Activated naive CD4-positive, alpha-beta T cell treated with anti-CD3 and anti-CD28 coated beads, Interleukin-2, amount 50 U/mL, for 24 hours (primary cell): ENCODE data around the gene MEGF11.
"Not testable (repeated sequence)": the region's sequence is repeated elsewhere in the genome, so short reads cannot be mapped to it uniquely, and the experiment has no call there.

Experiments
- H3K27ac Mint-ChIP-seq: one replicate; pipeline ENCODE4 v1.8.0; 2021; ENCODE audit warnings: mild to moderate bottlenecking, mixed read lengths
- H3K27me3 Mint-ChIP-seq: one replicate; pipeline ENCODE4 v1.8.0; 2021; ENCODE audit warnings: mixed read lengths
- H3K36me3 Mint-ChIP-seq: one replicate; pipeline ENCODE4 v1.8.0; 2021; ENCODE audit warnings: mixed read lengths
- H3K4me1 Mint-ChIP-seq: one replicate; pipeline ENCODE4 v1.8.0; 2021; ENCODE audit warnings: mixed read lengths
- H3K4me3 Mint-ChIP-seq: one replicate; pipeline ENCODE4 v1.8.0; 2021; ENCODE audit warnings: mild to moderate bottlenecking, mixed read lengths
- H3K9me3 Mint-ChIP-seq: one replicate; pipeline ENCODE4 v1.8.0; 2021; ENCODE audit warnings: mixed read lengths

The MEGF11 gene

DNA sequence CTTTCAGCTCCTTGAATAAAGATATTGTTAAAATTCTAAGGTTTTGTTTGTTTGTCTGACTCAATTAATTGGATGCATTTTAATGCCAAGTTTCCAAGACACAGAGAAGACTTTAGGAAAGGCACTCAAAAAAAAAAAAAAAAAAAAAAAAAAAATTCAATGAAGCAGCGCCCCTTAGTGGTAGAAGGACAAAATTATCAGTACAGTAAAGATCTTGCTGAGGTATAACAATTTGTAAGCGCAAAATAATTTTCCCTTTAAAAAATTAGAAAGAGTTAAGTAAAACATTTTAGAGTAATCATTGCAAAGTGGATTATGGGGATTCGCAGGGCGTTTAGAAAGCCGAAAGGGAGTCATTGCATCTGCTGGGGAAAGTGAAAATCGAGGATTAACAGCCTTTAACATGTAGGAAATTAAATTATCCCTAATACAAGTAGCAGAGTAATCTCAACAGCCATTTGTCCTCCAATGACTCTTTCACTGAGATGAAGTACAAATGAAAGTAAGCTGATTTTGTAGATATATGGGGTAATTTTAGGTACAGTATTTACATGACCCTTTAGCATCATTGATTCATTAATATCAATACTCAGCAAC lies 34.0 kb upstream of the MEGF11 start:
- Mint-ChIP-seq H3K27ac (no peak overlapping the region), H3K4me1 (peaks cover 24% of the 10 kb centered on the region), H3K4me3 (no peak overlapping the region), H3K9me3 (no peaks in the 10 kb centered on the region), H3K36me3 (no peaks in the 10 kb centered on the region), H3K27me3 (no peaks in the 10 kb centered on the region)

DNA sequence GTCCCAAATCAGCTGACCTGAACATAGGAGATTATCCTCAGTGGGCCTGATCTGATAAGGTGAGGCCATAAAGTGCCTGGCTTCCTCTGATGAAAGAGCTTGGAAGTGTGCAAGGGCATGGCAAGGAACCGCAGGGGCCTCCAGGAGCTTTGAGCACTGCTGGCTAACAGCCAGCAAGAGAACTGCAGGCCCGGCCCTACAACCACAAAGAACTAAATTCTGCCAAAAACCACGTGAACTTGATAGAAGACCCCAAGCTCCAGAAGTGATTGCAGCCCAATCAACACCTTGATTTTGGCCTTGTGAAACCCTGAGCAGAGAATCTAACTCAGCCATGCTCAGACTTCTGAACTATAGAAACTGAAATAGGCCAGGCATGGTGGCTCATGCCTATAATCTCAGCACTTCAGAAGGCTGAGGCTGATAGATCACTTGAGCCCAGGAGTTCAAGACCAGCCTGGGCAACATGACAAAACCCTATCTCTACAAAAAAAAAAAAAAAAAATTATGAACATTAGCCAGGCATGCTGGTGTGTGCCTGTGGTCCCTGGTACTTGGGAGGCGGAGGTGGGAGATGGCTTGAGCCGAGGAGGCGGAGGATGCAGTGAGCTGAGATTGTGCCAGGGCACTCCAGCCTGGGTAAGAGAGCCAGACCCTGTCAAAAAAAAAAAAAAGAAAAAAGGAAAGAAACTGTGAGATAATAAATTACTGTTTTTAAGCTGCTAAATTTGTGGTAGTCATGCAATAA lies 32.2 kb upstream of the MEGF11 start:
- Mint-ChIP-seq H3K4me1 (peaks cover 12% of the 10 kb centered on the region), H3K27ac (no peak overlapping the region), H3K4me3 (no peak overlapping the region), H3K9me3 (no peaks in the 10 kb centered on the region), H3K36me3 (no peaks in the 10 kb centered on the region), H3K27me3 (no peaks in the 10 kb centered on the region)

DNA sequence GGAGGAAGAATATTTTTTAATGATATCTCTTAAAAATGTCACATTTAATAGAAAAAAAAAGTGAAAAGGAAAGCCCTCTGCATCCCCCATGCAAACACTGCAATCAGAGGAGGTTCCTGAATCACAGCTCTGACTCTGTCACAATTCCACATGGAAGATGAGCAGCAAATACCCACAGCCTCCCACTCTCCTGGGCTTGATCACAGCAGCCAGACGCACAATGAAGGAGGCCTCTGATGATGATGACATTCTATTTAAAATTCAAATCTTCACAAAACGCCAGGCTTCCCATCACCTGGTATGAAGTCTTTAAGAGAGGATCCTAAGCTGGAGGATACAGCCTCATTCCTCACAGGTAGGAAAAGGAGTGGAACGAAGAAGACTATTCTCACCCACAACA lies 30.7 kb upstream of the MEGF11 start:
- Mint-ChIP-seq H3K27me3 (no peaks in the 10 kb centered on the region), H3K9me3 (no peaks in the 10 kb centered on the region), H3K36me3 (no peaks in the 10 kb centered on the region), H3K4me3 (no peak overlapping the region), H3K27ac (no peak overlapping the region), H3K4me1 (peaks cover 5% of the 10 kb centered on the region)

DNA sequence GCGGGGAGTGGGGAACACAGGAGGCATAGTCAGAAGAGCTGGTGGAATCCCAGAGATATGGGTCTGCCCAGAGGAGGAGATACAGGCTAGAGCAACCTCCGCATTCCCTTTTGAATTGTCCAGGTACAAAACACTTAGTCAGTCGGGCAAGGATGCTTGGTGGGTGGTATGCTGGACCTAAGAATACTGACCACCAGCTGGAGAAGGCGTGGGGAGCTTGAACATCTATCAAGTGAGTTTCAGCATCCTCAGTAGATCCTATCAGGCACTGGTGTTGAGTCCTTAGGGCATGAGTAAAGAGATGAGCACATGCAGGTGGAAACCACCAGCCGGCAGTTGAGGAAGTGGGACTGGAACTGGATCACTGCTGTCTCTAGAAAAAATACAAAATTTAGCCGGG lies 25.1 kb upstream of the MEGF11 start:
- Mint-ChIP-seq H3K4me3 (no peak overlapping the region), H3K27ac (no peak overlapping the region), H3K4me1 (no peaks in the 10 kb centered on the region), H3K9me3 (no peaks in the 10 kb centered on the region), H3K27me3 (peaks cover 2% of the 10 kb centered on the region), H3K36me3 (no peaks in the 10 kb centered on the region)

GRCh38 chr15:66278056-66278455 lies 24.5 kb upstream of the MEGF11 start:
- no peaks in the 10 kb centered on the region for H3K36me3 Mint-ChIP-seq
- H3K27ac Mint-ChIP-seq, result no peak overlapping the region
- H3K4me1 Mint-ChIP-seq, result no peaks in the 10 kb centered on the region
- no peaks in the 10 kb centered on the region for H3K9me3 Mint-ChIP-seq
- H3K27me3 Mint-ChIP-seq, result peaks cover 2% of the 10 kb centered on the region
- H3K4me3 Mint-ChIP-seq, result no peak overlapping the region

GRCh38 chr15:66276546-66276945 lies 23.0 kb upstream of the MEGF11 start:
- Mint-ChIP-seq H3K27me3 (peaks cover 2% of the 10 kb centered on the region), H3K4me1 (peaks cover 2% of the 10 kb centered on the region), H3K36me3 (no peaks in the 10 kb centered on the region), H3K27ac (no peak overlapping the region), H3K9me3 (no peaks in the 10 kb centered on the region), H3K4me3 (no peak overlapping the region)

GRCh38 chr15:66275352-66275751 lies 21.8 kb upstream of the MEGF11 start:
- H3K4me1 Mint-ChIP-seq, result peaks cover 11% of the 10 kb centered on the region
- peaks cover 2% of the 10 kb centered on the region for H3K27me3 Mint-ChIP-seq
- no peaks in the 10 kb centered on the region for H3K9me3 Mint-ChIP-seq

GRCh38 chr15:66270932-66271331 lies 17.4 kb upstream of the MEGF11 start:
- H3K4me1 Mint-ChIP-seq, result peaks cover 11% of the 10 kb centered on the region
- no peak overlapping the region for H3K27ac Mint-ChIP-seq
- H3K9me3 Mint-ChIP-seq, result no peaks in the 10 kb centered on the region
- H3K36me3 Mint-ChIP-seq, result no peaks in the 10 kb centered on the region
- H3K4me3 Mint-ChIP-seq, result no peak overlapping the region
- no peaks in the 10 kb centered on the region for H3K27me3 Mint-ChIP-seq

More at GRCh38 chr15:66275352-66275751, 21.8 kb upstream of the MEGF11 start:
- Mint-ChIP-seq H3K27ac (no peak overlapping the region), H3K4me3 (no peak overlapping the region), H3K36me3 (no peaks in the 10 kb centered on the region)

DNA sequence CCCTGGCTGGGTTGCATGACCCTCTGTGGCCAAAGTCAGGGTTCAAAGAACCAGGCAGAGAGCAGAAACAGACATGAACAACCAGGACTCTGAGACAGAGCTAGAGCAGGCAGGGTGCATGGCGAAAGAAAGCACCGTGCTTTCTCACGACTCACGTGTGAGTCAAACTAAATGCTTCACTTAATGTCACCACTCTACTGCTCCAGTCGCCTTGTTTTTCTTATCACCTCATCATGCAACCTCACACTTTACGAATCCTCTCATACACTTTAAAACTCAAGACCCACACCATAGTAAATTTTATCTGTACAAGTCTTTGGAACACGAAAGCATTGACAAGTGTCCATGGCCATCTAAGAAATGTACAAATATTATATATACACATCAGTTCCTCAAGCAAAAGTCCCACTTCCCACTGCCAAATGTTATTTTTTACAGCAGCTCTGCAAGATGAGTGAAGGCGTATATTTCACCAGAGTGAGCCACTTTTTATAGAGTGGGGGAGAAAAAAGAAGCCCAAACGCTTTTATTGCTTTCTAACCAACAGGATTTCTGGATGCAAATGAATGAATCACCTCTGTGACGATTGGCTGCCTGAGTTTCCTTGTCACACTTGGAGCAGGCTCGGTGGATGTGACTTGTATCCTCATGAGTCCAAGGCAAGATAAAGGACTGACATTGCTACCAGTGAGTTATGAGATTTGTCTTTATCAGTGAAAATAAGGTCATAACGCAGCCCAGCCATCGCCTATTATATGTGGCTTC lies 16.0 kb upstream of the MEGF11 start:
- no peaks in the 10 kb centered on the region for H3K9me3 Mint-ChIP-seq
- H3K27ac Mint-ChIP-seq, result no peak overlapping the region
- H3K4me1 Mint-ChIP-seq, result peaks cover 11% of the 10 kb centered on the region
- no peaks in the 10 kb centered on the region for H3K36me3 Mint-ChIP-seq
- no peaks in the 10 kb centered on the region for H3K27me3 Mint-ChIP-seq
- H3K4me3 Mint-ChIP-seq, result no peak overlapping the region

- no peak overlapping the region for H3K27ac Mint-ChIP-seq
- H3K4me1 Mint-ChIP-seq, result no peaks in the 10 kb centered on the region
- no peak overlapping the region for H3K4me3 Mint-ChIP-seq
- peaks cover 10% of the 10 kb centered on the region for H3K9me3 Mint-ChIP-seq
- H3K27me3 Mint-ChIP-seq, result peaks cover 4% of the 10 kb centered on the region
- H3K36me3 Mint-ChIP-seq, result peaks cover 2% of the 10 kb centered on the region
These were observed 11.4 kb upstream of the MEGF11 start for GRCh38 chr15:66264859-66265513.

- not testable (repeated sequence) for H3K27ac Mint-ChIP-seq, H3K4me3 Mint-ChIP-seq, H3K9me3 Mint-ChIP-seq, H3K36me3 Mint-ChIP-seq, H3K4me1 Mint-ChIP-seq, H3K27me3 Mint-ChIP-seq
These were observed 9.3 kb upstream of the MEGF11 start for GRCh38 chr15:66262837-66263236.

DNA sequence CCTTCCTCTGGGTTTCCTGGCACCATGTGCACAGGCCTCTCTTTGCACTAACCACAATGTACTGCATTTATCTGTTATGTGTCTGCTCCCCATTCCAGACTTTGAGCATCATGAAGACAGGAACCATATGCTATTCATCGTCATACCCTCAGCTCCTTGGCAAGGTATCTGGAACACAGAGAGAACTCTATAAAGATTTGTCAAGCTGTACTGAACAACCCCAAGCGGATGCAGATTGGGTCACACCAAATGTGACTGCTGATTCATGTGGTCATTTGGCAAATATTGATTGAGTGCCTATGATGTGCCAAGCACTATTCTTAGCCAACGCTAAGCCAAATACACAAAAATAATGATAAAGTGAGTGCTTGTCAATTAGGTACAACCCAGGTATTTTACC lies 7.5 kb upstream of the MEGF11 start:
- H3K4me3 Mint-ChIP-seq, result no peak overlapping the region
- H3K4me1 Mint-ChIP-seq, result no peaks in the 10 kb centered on the region
- peaks cover 10% of the 10 kb centered on the region for H3K9me3 Mint-ChIP-seq
- peaks cover 13% of the 10 kb centered on the region for H3K27me3 Mint-ChIP-seq
- no peak overlapping the region for H3K27ac Mint-ChIP-seq
- H3K36me3 Mint-ChIP-seq, result peaks cover 2% of the 10 kb centered on the region

- Mint-ChIP-seq H3K4me1 (peaks cover 16% of the 10 kb centered on the region), H3K9me3 (no peaks in the 10 kb centered on the region), H3K36me3 (peaks cover 3% of the 10 kb centered on the region), H3K27me3 (peaks cover 29% of the 10 kb centered on the region), H3K4me3 (no peak overlapping the region), H3K27ac (no peak overlapping the region)
These were observed 3.1 kb upstream of the MEGF11 start for GRCh38 chr15:66256692-66257091.

DNA sequence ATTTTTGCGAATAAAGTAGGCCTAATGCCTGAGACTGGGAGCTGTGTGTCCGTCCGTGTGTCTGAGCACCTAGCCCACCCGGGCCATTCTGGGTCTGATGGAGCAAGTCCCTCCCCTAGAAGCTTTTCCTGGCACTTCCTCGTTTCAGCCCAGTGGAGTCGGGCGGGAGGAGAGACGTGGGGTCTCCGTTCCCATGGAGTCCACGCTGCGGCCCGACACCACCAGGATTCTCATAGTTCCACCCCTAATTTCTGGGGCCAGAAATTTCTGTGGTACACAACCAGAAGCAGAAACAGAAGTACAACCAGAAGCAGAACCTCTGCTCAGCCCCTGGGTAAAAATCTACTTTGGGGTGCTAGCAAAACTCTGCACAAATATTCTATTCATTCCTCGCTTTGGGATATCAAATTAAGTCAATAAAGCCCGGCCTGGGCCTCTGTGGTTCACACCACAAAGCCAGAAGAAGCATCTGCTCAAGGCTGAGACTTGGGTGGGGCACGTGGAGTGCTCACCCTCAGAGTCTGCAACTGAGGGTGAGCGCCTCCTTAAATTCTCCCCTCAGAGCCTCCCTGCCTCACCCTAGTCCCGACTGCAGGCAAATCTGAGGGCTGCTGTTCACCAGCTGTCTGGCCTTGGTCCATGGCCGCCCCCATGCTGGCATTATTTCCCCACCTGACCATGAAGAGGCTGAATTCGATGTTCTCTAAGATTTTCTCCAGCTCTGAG lies 1.6 kb upstream of the MEGF11 start:
- Mint-ChIP-seq H3K4me3 (no peak overlapping the region), H3K27ac (no peak overlapping the region), H3K27me3 (peaks cover 43% of the 10 kb centered on the region), H3K9me3 (no peaks in the 10 kb centered on the region), H3K36me3 (peaks cover 3% of the 10 kb centered on the region), H3K4me1 (peaks cover 16% of the 10 kb centered on the region)
